Activated T-cell treated with anti-CD3 and anti-CD28 coated beads for 4 hours (primary cell): ENCODE results near the gene JUNB.

Experiments used
- DNase-seq: peaks from one replicate; pipeline ENCODE4 v3.0.0-alpha.2; 2020

Gene JUNB

DNA sequence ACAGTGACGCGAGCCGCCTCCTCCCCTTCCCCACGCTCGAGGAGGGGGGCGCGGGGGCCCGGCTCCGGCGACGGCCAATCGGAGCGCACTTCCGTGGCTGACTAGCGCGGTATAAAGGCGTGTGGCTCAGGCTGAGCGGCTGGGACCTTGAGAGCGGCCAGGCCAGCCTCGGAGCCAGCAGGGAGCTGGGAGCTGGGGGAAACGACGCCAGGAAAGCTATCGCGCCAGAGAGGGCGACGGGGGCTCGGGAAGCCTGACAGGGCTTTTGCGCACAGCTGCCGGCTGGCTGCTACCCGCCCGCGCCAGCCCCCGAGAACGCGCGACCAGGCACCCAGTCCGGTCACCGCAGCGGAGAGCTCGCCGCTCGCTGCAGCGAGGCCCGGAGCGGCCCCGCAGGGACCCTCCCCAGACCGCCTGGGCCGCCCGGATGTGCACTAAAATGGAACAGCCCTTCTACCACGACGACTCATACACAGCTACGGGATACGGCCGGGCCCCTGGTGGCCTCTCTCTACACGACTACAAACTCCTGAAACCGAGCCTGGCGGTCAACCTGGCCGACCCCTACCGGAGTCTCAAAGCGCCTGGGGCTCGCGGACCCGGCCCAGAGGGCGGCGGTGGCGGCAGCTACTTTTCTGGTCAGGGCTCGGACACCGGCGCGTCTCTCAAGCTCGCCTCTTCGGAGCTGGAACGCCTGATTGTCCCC, at the start of gene JUNB:
JUNB (plus strand) TSS at position 142 of the 706 bp plus-strand sequence; CDS start at position 428, 286 bp downstream.
- DNase-seq, result peak; percentile 95

DNA sequence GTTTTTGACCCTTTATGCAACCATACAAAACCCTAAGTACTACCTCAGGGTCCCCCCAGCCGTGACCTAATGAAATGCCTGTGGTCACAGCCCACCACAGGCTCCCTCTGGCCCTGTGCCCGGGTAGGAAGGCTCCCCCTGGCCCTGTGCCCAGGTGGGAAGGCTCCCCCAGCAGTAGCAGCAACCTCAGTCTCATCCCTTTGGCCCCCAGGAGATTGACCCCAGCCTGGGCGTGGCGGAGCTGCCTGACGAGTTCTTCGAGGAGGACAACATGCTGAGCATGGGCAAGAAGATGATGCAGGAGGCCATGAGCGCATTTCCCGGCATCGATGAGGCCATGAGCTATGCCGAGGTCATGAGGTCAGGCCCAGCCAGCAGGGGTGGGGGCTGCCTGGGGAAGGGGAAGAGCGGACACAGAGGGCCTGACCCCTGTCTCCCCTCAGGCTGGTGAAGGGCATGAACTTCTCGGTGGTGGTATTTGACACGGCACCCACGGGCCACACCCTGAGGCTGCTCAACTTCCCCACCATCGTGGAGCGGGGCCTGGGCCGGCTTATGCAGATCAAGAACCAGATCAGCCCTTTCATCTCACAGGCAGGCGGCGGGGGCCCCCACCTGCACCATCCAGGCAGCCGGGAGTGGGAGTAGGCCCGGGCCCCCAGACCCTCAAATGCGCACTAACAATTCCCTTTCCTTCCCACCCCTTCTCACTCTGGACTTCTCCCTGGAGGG, 46.0 kb upstream of the JUNB start:
- DNase-seq, result no peak

DNA sequence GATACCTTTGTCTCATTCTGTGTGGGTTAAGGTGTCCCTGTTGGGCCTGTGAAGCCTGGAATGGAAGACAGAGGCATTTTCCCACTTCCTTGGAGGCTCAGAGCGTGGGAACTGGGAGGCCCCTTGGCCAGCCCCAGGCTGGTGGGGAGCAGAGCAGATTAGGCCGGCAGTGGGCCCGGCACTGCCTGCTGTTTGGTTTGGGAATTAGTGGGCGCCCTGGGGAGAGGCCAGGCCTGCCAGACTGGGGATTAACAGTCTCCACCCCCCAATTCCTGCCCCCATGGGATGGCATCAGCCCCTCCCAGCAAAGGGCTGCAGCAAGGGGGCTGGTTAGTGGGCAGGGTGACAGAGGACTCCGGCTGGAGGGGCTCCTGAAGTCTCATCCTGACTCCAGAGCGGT, 42.8 kb upstream of the JUNB start:
- DNase-seq, result no peak

DNA sequence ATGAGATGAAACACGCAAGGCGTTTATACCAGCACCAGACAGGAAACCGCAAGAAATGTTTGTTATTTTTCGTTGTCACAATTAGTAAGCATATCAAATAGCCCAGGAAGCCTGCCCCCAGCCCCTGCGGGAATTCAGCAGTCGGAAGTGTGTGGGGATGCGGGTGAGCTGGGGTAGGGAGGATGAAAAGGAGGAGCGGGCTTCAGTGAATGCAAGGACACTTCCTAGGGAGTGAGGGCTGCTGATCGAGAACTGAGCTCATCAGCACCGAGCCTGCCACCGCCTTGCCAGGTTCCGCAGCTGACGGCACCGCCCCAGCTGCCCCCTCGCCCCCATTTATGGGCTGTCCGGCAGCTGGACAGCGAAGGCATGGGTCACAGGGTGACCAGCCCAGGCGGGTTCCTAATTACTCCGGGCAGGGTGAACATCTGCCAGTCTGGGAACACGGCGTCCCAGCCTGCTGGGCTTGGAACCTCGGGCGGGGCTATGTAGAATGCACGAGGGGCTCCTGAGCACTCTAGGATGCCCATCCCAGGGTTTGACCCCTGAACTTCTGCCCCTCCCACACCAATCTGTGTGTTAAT, 41.3 kb upstream of the JUNB start:
- DNase-seq, result no peak

DNA sequence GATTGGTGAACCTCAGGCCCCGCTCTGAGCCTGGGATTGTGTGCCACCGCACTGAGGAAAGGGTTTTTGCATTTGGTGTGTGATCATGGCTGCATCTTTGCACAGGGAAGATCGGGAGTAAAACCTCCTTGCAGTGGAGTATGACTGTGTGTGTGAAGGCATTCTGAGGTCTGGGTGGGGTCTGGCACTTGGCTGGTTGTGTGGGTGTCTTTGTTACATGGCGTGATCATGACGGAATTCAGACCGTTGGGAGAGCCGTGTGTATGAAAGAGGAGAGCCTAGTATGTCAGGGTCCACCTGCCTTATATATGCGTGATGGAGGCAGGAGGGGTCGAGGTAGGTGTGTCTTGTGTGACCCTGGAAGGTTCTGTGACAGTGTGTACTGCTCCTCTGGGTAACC, 40.4 kb upstream of the JUNB start:
- DNase-seq, result no peak

DNA sequence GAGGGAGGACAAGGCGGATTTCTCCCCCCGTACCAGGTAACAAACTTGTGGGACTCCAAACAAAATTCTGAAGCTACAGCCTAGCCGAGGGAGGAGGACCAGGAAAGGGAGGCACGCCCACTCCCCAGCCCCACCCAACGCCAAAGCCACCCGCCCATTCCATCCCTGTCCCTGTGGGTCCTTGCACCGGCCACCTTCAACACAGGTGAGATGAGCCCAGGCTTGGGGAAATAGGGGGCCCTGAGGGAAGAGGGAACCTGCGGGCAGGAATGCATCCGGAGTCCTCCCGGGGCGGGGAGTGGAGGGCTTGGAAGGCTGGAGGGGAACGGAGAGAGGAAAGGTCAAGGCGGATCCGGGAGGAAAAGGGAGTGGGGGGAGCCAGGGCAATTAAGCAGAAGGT, 39.7 kb upstream of the JUNB start, which contains the start of gene BEST2:
BEST2 (plus strand) TSS at position 157 of the 400 bp plus-strand sequence. CDS start 802 bp downstream, outside the sequence.
- DNase-seq, result no peak

DNA sequence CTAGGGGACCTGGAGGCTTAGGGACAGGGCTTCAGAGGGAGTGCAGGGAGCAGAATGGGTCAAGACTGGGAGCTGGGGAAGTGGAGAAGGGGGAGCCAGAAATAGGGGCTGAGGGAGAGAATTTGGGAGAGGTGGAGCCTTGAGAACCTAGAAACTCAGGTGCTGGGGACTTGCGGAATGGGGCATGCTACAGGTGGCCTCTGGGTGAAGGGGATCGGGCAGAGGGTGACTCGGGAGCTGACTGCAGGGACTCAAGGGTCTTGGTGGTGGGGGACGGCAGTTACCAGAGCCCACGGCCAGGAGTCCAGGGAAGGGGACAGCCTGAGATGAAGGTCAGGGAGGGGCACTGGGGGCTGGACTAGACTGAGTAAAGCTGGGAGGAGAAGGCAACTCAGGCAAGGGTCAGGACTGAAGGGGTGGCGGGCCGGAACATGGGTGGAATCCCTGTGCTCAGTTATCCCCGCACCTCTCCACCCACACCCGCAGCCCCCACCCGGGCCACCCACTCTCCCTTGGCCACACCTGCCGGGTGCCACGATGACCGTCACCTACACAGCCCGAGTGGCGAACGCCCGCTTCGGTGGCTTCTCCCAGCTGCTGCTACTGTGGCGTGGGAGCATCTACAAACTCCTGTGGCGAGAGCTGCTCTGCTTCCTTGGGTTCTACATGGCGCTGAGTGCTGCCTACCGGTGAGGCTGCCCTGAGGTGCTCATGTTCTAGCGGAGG, 39.1 kb upstream of the JUNB start:
- no peak for DNase-seq

DNA sequence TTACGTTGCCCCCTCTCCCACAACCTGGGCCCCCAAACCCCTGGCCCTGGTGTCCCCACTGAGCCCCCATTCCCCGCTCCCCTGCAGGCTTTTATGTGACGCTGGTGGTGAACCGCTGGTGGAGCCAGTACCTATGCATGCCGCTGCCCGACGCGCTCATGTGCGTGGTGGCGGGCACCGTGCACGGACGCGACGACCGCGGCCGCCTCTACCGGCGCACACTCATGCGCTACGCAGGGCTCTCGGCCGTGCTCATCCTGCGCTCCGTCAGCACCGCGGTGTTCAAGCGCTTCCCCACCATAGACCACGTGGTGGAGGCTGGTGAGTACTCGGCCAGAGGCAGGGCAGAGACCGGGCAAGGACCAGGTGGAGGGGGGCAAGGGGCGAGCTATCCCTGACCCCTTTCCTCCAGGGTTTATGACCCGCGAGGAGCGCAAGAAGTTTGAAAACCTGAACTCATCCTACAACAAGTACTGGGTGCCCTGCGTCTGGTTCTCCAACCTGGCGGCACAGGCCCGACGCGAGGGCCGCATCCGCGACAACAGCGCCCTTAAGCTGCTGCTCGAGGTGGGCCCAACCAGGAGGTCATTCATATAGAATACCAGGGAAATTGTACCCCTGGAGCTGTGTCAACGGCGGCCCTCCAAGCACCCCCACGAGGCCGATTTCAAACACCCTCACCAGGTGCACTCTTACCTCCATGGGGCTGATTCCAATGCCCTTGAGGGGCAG, 36.7 kb upstream of the JUNB start:
- DNase-seq, result no peak

DNA sequence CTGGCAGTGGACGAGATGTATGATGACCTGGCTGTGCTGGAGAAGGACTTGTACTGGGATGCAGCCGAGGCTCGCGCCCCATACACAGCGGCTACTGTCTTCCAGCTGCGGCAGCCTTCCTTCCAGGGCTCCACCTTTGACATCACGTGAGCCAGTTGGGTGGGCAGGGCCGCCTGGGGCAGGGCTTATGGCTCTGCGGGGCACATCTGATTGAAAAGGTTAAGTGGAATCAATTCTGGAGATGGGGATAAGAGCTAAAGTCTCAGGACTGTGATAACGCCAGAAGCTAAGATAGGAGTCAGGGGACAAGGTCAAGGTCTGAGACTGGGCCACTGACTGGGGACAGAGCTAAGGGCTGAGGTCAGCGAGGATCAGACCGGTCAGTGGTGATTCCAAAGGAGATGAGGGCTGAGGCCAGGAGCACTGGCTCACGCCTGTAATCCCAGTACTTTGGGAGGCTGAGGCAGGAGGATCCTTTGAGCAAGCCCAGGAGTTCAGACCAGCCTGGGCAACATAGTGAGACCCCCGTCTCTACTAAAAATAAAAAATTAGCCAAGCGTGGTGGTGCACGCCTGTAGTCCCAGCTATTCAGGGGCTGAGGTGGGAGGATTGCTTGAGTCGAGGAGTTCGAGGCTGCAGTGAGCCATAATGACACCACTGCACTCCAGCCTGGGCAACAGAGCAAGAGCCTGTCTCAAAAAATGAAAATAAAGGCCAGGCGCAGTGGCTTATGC, 35.0 kb upstream of the JUNB start:
- DNase-seq, result no peak

DNA sequence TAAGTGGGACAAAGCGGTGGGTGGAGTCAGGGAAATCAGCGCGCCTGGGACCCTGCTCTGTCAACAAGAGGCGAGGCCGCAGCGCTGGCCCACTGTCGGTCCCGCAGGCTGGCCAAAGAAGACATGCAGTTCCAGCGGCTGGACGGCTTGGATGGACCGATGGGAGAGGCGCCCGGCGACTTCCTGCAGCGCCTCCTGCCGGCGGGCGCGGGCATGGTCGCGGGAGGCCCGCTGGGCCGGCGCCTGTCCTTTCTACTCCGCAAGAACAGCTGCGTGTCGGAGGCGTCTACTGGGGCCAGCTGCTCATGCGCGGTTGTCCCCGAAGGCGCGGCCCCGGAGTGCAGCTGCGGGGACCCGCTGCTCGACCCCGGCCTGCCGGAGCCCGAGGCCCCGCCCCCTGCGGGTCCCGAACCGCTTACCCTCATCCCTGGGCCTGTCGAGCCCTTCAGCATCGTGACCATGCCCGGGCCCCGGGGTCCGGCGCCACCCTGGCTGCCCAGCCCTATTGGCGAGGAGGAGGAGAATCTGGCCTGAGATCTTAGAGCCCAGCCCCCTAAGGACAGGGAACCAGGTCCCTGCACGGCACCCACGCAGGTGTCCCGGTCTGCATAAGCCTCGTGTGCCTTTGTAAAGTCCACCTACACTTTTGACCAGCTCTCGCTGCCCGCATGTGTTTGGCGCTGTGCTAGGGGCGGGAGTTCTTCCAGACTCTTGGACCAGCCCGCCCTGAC, 33.6 kb upstream of the JUNB start:
- no peak for DNase-seq

DNA sequence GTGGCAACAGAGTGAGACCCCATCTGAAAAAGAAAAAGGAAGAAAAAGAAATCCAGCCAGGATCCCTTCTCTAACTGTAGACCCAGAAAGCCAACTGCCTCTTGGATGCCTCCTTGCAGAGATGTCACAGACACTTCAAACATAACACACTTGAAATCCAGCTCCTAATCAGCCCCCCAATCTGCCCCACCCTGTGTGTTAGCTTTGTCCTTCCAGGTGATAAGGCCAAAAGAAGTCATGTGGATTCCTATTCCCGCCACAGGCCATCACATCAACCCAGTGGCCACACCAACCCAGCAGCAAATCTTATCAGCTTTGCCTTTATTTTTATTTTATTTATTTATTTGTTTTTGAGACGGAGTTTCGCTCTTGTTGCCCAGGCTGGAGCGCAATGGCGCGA, 31.6 kb upstream of the JUNB start:
- DNase-seq, result no peak

DNA sequence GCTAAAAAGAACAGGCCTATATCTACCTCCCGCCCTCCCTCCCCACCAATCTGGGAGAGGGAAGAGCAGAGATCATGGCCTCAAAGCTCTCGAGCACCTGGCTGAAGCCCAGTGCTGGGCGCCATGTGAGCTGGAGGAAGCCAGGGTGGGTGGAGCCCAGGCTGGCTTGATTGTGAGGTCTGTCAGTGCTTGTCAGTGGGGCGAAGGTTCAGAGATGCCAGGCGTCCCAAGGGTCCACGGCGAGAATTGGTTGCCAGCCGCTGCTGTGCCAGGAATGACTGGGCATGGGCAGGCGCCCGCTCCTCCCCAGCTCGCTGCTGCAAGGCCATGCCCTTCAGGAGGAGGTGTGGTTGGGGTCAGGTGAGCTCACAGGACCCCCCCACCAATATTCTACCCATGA, 28.2 kb upstream of the JUNB start:
- no peak for DNase-seq

DNA sequence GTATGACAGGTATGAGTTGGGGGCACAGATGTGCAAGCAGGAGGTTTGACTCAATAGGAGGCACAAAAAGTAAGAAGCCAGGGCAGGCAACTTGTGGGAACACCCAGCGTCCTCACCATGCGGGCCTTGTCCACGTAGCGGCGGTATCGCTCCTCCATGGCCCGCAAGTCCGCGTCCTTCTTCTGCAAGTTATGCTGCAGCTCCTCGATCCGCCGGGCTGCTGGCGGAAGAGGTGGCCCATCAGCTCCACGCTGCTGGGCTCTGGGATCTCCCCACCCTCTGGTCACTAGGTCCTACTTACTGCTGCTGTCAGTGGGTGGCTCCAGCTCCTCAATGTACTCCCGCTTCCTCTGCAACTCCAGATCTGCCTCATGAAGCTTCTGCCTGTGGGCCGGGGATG, 26.6 kb upstream of the JUNB start:
- no peak for DNase-seq

DNA sequence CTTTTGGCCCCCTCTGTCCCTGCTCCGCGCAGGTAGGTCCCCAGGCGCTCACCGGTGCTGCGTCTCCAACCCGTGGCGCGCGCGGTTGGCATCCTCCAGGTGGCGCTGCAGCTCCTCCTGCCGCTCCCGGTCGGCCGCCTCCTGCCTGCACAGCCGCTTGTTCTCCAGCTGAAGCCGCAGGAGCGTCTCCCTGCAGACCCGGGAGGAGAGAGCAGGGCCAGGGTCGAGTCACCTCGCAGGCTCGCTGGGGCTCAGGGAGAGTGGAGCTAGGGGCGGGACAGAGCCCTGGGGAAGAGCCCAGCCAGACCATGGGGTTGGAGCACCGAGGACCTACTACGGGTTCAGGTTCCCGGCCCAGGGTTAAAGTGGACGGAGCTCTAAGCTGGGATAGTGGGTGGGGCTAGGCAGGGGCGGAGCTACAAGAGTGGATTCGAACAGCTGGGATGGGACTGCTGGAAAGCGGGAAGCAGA, 25.2 kb upstream of the JUNB start:
- peak; percentile 58 for DNase-seq

DNA sequence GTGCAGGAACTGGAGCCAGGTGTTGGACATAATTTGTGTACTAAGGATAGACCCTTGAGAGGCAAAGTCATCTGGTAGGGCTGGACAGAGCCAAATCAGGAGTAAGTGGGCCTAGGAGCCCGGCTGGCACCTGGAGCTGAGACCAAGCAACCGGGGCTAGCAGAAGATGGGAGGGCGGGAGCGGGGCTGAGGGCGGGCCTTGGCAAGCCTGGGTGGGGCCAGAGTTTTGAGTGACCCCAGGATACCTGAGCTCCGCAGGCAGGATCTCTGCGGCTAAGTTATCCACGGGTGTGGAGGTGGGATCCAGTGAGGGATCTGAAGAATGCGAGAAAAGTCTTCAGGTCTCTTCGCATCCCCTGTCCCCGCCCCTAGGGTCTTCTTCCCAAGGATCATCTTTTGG, 24.1 kb upstream of the JUNB start:
- DNase-seq, result no peak

DNA sequence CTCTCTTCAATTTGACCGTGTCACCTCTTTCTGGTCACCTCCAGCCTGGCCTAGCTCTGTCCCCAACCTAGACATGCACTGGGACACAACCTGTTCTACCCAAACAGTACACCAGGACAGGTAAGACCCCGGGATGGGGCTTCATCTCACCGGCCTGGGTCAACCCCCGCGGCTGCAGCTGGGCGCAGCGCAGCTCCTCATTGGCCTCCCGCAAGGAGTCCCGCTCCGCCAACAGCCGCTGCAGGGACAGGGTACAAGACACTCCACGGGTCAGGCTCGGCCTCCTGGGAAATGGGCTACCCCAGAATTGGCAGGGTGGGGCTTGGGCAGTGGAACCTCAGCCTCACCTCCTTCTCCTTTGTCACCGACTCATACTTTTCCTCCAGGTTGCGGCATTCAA, 23.6 kb upstream of the JUNB start:
- DNase-seq, result no peak

DNA sequence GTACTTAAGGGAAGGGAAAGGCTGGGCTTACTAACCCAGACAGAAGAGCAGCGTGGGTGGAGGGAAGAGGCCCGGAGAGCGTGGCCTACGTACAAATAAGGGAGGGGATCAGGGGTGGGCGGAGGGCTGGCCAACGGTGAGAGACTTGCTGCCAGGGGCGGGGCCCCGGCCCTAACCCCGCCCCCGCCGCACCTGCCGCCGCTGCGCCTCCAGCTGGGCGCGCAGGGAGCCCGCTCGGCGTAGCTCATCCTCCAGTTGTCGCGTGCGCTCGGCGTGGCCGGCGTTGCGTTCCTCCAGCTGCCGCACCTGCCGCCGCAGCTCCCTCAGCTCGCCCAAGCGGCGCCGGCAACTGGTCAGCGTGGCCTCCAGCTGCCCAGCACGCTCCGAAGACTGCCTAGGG, 21.6 kb upstream of the JUNB start:
- no peak for DNase-seq

DNA sequence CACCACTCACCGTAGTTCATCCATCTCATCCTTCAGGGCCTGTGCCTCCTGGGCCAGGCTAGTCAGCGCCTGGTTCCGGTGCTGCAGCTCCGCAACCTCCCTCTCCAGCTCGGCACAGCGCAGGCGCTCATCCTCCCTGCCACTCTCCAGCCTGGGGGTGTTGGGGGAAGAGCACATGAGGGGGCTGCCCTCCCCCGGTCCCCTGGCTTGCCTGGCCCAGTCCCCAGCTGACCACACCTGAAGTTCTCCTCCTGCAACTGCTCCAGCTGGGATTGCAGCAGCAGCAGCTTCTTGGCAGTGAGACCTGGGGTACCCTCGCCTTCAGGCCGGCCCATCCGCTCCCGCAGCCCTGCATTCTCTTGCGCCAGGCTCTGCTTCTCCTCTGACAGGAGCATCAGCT, 20.4 kb upstream of the JUNB start:
- no peak for DNase-seq

DNA sequence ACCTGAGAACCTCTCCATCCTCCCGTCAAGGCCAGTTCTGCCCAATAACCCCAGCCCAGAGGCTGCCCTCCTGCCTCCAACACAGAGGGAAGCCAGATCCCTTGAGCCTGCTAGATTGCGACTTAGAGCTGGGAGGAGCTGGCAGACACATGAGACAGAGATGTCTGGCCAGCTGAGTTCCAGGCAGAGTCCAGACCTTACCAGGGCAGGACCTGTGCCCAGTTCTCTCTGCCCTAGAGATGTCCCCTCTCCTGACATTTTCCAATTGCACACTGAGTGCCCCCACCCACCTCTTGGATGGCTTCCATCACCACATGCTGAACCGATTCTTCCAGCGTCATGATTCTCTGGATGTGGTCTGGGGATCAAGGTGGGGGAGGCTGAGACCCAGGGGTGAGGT, 19.0 kb upstream of the JUNB start:
- DNase-seq, result no peak

DNA sequence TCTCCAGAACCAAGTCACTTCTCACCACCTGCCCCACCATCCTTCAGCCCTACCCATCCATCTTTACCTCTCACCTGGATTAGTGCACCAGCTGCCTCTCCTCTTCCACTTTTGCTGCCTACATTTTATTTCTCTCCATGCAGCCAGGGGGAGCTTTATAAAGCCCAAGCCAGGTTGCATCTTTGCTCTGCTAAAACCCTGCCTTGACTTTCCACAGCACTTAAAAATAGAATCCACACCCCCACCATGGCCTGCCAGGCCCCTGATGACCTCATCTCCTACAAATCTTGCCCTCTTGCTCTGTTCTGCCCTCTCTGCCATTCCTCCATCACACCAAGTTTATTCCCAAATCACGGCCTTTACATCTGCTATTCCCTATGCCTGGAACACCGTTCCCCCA, 17.7 kb upstream of the JUNB start:
- DNase-seq, result no peak
